T-helper 2 cell (primary cell): Measurements from ENCODE around the gene BASP1.
A peak's percentile ranks its signal among the peaks of the same experiment; 100 is the strongest.

ENCODE experiments used
- DNase-seq, 5 experiments: peaks; one replicate each; pipeline versions ENCODE4 v3.0.0 to v3.0.0-alpha.2; 2012 to 2022
- total RNA-seq, 2 donors: gene quantifications; one replicate each; lab custom pipeline; 2026; lab: John Stamatoyannopoulos, UW

BASP1 gene, protein sequence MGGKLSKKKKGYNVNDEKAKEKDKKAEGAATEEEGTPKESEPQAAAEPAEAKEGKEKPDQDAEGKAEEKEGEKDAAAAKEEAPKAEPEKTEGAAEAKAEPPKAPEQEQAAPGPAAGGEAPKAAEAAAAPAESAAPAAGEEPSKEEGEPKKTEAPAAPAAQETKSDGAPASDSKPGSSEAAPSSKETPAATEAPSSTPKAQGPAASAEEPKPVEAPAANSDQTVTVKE
- 0.94 to 2.3 reads per million in 2 donors for total RNA-seq

DNA sequence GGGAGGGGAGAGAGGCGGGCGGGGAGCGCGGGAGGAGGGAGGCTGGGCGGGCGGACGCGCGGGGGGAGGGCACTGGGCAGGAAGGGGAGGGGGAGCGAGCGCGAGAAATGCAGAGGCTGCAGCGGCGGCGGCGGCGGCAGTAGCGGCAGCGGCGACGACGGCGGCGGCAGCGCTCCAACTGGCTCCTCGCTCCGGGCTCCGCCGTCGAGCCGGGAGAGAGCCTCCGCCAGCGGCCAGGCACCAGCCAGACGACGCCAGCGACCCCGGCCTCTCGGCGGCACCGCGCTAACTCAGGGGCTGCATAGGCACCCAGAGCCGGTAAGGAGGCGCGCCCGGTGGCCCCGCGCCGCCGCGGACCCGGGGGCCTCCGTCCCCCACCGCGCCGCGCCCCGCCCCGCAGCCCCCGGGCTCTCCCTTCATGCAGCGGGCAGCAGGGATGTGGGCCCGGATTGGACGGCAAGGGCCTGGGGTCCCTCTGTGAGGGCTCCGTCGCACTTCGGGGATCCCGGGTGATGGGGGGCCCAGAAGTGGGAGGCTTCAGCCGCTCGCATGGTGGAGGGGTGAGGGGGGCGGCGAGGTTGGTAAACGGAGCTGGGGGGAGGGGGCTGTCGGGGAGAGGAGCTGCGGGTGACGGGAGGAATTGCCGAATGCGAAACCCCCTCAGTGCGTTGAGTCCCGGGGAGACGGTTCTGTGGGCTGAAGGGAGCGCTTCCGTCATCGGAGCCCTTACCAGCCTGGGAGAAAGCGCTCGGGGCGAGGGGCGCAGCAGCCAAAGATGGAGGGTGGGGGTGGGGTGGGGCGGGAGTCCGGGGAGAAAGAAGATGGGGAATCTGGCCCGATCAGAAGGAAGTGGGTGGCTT lies at the start of gene BASP1:
Gene BASP1, plus strand, starts transcription at position 139 of the 860 bp plus-strand sequence. CDS start 57,586 bp downstream, outside the sequence.
- DNase-seq: peak in 2 of 5 experiments; percentile 24 to 58

DNA sequence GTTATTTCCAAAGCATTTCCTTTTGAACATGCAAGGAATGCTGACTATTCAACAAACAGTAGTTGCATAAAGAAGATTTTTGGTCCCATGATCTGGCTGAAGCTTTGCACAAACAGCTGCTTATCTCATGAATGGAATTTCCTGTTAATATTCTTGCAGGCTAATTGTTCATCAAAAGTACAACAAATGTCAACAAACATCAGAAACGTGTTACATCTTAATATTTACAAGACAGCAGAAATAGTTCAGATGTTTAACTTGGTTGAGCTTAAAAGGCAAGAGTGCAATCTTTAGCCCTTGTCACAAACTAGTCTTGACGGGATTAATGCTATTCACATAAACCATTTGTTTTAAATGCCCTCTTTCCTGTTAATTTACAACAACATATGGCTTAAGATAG lies 47.9 kb upstream of the BASP1 start:
- DNase-seq: no peak

DNA sequence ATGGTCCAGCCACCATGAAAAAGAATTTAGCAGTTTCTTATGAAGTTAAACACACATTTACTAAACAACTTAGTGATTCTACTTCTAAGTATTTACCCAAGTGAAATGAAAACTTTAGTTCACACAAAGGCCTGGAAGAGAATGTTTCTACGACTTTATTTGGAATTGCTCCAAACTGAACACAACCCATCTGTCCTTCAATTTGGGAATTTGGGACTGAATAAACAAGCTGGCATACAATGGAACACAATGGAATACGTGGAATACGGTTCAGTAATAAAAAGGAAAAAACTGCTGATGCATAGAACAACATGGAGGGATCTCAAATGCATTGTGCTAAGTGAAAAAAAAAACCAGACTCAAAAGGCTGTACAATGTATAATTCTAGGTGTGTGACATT lies 44.6 kb upstream of the BASP1 start:
- no peak for DNase-seq

GRCh38 chr5:17174965-17175364 lies 42.5 kb upstream of the BASP1 start:
- DNase-seq: no peak

- no peak for DNase-seq
Measured at GRCh38 chr5:17177501-17178372, 39.7 kb upstream of the BASP1 start.

- no peak for DNase-seq
Measured at GRCh38 chr5:17178373-17178675, 39.1 kb upstream of the BASP1 start.

DNA sequence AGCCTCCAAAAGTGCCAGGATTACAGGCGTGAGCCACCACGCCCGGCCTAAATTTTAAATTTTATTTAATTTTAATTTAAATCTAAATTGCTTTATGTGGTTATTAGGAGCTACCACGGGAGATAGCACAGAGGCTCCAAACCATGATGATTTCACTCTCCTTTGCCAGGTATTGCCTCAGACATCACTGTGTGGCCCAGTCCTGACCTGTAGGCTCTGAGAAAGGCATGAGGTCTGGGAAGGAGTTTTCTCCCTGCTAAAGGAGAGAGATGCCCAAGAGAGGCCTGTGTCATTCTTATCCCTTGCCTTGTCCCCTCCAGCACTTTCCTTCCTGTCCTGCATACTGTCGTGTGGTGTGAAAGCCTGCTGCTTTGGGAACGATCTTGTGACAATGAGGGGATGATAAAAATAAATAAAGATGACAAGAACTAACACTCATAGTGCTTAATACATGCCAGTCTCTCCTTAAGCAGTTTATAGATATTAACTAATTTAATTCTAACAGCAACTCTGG lies 37.0 kb upstream of the BASP1 start:
- DNase-seq: no peak

- no peak for DNase-seq
Measured at GRCh38 chr5:17180864-17181723, 36.3 kb upstream of the BASP1 start.

DNA sequence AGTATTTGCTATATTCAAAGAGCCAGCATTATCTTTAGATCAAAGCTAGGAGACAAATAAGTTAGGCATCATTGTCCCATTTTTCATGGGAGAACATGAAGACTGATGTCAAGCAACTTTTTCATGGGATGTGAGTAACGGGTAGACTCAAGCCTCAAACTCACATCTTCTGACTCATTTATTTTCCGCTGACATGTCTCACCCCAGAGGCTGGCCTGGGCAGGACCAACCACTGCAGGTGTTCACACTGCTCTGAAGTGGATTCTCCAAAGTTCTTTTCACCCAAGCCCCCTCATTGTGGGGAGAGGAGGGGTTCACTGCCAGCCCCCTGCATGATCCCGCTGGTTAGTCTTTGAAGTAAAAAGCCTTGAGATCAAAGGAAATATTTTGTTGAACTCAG lies 34.9 kb upstream of the BASP1 start:
- DNase-seq: no peak

GRCh38 chr5:17182981-17183380 lies 34.5 kb upstream of the BASP1 start:
- DNase-seq: no peak

DNA sequence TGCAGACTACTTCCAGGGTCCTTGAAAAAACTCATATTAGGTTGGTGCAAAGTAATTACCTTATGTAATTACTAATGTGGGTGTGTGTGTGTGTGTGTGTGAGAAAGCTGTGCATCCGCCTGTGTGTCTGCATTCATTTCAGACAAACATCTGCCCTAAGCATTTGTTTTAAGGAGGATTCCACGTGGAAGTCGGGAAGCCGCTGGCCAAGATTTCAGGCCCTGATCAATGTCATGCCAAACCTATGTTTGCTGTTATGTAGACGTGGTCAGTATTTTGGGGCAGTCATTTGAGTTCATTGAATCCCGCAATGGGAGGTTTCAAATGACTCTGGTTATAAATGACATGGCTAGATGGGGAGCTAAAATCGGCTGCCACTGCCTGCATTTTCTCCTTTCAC lies 33.6 kb upstream of the BASP1 start:
- DNase-seq: no peak

DNA sequence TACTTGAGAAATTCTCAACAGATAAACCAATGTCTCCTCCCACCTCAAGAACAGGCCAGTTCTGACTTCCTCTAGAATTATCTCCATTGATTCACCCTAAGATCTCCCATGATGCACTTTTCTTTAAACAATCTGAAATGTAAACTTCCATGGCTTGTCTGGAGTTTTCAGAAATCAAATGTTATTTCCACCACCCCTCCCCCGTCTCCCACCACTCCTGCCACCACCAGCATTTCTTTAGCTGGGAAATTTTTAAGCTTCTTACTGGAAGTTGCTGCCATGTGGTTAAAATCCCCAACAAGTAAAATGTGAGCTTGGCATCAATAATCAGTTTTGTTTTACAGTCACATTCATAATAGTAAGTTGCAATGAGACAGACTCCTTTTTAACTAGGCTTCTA lies 32.8 kb upstream of the BASP1 start:
- no peak for DNase-seq

GRCh38 chr5:17185349-17185748 lies 32.1 kb upstream of the BASP1 start:
- DNase-seq: no peak

- DNase-seq: no peak
Measured at GRCh38 chr5:17185773-17186172, 31.7 kb upstream of the BASP1 start.

GRCh38 chr5:17186256-17186655 lies 31.2 kb upstream of the BASP1 start:
- no peak for DNase-seq

DNA sequence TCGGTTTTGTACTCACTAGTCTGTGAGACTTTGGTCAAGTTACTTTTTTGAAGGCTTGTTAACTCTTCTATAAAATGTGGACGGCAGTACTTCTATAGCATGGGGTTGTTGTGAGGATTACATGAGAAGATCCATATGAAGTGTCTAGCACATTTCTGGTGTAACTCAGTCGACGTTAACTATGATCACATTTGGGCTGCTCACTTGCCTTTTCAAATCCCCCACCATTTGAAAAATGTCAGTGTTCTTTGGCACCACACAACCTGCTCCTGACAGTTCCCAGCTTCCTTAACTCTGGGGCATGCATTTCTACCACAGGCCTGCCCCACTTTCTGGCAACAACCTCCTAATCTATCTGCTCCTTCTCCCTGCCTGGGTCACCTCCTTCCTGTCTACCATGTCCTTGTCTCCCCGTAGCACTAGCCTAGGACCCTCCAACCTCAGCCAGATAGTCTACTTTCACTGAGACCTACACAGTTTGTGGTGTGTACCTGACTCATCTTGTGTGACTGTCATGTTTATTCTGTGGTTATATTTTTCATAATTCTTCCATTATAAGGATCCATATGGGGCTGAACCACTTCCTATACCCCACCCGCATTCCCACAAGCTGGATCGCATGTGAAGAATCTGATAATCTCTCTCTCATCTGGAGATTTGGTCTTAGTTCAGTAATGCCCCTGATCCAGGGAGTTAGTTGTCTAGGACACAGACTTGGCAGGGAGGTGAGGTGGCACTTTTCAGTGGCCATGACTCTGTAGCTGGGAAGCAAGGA lies 30.2 kb upstream of the BASP1 start:
- DNase-seq: no peak

GRCh38 chr5:17187786-17188170 lies 29.7 kb upstream of the BASP1 start:
- no peak for DNase-seq

DNA sequence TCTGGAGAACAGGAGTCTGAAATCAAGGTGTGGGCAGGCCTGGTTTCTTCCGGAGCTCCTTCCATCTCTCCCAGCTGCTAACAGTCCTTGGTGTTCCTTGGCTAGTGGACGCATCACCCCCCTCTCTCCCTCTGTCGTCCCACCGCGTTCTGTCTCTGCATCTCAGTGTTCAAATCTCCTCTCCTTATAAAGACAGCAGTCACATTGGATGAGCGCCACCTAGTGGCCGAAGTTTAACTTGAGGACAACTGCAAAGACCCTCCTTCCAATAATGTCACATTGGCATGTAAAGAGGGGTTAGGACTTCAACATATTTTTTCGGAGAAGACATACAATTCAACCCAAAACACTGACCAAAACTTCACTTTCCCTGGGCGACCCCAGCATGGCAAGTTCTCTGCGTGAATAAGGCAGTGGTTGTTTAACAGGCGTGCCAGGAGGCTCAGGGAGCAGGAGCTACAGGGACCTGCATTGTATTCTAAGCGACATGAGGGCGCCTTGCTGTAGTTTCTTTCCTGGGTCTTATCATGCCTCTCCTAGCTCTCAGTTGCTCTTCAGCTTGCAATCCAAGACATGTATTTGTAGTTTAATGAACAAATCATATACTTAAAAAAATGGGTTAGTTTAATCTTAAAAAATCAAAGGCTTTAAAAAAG lies 27.9 kb upstream of the BASP1 start:
- DNase-seq: peak in 4 of 5 experiments; percentile 19 to 55 (median 28)

GRCh38 chr5:17190242-17190778 lies 27.1 kb upstream of the BASP1 start:
- DNase-seq: peak in 1 of 5 experiments; percentile 24

DNA sequence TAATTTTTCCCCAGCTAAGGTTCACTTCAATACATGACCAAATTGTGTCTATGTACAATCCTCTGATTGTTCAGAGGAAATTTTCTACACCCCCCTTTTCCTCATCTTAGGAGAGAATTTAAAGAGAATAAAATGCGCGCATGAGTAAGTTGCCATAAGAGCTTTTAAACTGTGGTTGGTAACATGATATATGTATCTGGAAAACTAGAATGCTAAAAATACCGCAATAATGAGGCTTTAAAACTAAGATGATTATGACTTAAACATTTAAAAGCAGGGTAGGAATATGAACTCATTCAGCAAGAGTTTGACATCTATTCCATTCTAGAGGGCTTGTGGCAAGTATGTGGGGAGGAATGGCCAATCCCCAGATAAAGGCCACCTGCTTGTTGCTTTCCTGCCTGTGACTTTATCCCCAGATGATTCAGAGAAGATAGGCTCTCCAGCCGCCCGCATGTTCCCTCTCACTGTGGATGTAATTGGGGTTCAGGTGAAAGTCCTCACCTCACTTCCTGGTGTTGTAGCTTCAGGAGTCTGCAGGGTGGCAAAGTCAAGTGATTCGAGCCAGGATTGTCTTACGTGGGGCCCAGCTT lies 26.5 kb upstream of the BASP1 start:
- no peak for DNase-seq
